ENCODE measurements around the gene KRT85.

The KRT85 gene

GRCh38 chr12:52361553-52361952 is 5.7 kb downstream of the KRT85 start:
- TF ChIP-seq, protein P1, sequence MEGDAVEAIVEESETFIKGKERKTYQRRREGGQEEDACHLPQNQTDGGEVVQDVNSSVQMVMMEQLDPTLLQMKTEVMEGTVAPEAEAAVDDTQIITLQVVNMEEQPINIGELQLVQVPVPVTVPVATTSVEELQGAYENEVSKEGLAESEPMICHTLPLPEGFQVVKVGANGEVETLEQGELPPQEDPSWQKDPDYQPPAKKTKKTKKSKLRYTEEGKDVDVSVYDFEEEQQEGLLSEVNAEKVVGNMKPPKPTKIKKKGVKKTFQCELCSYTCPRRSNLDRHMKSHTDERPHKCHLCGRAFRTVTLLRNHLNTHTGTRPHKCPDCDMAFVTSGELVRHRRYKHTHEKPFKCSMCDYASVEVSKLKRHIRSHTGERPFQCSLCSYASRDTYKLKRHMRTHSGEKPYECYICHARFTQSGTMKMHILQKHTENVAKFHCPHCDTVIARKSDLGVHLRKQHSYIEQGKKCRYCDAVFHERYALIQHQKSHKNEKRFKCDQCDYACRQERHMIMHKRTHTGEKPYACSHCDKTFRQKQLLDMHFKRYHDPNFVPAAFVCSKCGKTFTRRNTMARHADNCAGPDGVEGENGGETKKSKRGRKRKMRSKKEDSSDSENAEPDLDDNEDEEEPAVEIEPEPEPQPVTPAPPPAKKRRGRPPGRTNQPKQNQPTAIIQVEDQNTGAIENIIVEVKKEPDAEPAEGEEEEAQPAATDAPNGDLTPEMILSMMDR (conservative IDR thresholded peaks at IDR 0.05; ENCODE audit: low read depth, low read length), result no peak
- H3K4me3 ChIP-seq (ENCODE audit: low read depth, low read length), result no peak overlapping the region
- no peak for DNase-seq (ENCODE audit: low read depth)

DNA sequence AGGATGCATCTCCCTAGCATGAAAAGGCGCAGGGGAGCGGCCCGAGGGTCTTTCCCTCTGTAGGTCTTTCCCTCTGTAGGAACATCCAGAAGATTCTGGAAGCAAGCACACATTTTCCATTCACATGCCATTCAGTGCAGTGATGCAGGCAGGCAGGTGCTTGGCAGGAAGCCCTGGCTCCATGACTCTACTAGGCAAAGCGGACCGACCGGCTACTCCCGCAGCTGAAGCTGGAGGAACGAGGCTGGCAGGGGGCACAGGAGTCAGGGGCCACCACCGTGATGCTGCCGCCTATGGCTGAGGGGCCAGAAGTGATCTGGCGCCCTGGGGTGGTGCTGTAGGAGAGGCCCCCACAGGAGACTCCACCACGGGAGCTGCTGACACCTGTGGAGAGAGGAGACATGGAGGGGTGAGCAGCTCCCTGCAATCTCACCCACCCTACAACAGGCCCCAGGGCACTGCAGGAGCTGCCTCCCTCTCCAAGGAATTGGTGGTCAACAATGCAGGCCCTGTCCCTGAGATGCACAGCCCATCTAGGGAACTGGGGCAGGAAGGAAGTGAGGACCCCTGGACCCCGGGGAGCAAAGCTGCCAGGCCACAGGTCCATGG is 6.5 kb downstream of the KRT85 start:
- H3K4me3 ChIP-seq (ENCODE audit: low read depth, low read length), result no peak overlapping the region
- TF ChIP-seq, protein P1 (conservative IDR thresholded peaks at IDR 0.05; ENCODE audit: low read depth, low read length), result no peak
- DNase-seq (ENCODE audit: low read depth), result no peak

DNA sequence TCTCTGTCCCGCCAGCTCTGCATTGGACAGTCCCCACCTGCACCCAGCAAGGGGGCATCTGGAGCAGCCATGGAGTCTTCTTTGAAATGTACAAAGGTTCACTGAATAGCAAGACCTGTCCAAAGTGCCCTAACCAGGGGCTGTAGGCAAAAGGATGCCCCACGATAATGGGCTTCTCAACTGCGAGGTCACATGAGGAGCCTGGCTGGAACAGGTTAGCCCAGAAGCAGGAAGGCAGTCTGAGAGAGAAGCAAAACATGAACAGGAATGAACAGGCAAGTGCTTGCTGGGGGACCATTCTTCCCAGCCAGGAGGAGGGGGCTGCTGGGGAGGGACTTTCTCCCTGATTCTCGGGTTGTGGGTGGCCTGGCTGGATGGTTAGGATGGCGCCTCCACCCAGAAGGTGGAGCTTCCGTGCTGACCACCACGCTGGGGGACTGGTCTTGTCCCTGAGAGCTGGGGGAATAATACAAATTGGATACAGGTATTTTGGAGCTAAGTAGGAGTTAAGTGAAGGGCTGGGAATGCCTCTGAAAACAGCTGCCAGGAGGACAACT is 7.1 kb downstream of the KRT85 start:
- H3K4me3 ChIP-seq (ENCODE audit: low read depth, low read length), result no peak overlapping the region
- no peak for DNase-seq (ENCODE audit: low read depth)
- TF ChIP-seq, protein P1 (conservative IDR thresholded peaks at IDR 0.05; ENCODE audit: low read depth, low read length), result no peak

- TF ChIP-seq, protein P1 (conservative IDR thresholded peaks at IDR 0.05; ENCODE audit: low read depth, low read length), result no peak
- no peak overlapping the region for H3K4me3 ChIP-seq (ENCODE audit: low read depth, low read length)
- no peak for DNase-seq (ENCODE audit: low read depth)
Observed at GRCh38 chr12:52359621-52360061, 7.6 kb downstream of the KRT85 start.

DNA sequence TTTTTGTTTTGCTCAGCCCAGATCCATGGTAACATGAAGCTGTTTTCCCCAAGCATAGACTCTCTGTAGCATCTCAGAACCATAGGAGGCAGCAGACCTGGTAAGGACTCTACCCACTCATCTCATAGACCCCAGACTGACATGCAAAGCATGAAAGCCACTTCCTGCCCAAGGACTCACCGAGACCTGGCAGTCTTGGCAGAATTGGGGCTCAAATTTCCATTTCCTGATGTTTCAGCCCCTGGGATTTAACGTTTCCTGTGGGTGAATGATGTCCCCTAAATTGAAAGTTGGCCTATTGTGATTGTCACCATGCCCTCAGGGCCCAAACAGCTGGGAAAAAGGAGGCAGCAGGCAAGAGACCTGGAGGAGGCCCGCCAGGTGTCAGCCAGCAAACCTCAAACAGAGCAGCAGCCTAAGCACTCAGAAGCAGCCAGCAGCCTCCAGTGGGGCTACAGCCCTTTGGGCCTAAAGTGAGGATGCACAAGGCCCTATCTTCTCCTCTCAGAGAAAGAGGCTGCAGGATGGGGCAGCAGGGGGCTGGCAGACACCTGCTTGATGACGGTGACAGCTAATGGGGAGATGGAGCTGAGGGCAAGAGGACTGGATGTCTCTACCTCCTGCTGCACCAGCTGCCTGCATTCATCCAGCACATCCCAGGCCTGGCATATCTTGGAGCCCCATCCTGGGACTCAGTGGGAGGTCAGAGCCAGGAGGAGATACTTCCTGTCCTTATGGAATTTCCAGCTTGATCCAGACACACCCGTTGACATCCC is 8.5 kb downstream of the KRT85 start:
- DNase-seq (ENCODE audit: low read depth), result no peak
- no peak overlapping the region for H3K4me3 ChIP-seq (ENCODE audit: low read depth, low read length)
- TF ChIP-seq, protein P1 (conservative IDR thresholded peaks at IDR 0.05; ENCODE audit: low read depth, low read length), result no peak

GRCh38 chr12:52356762-52357580 is 10.3 kb downstream of the KRT85 start:
- H3K4me3 ChIP-seq (ENCODE audit: low read depth, low read length), result no peak overlapping the region
- TF ChIP-seq, protein P1 (conservative IDR thresholded peaks at IDR 0.05; ENCODE audit: low read depth, low read length), result no peak
- no peak for DNase-seq (ENCODE audit: low read depth)

Data from choroid plexus epithelial cell (primary cell).